ENCODE results near the gene EFCAB5. TPM values are rescaled to one million over a fixed set of nuclear protein-coding genes. Genes with fewer than 3 reads are reported as not detected.

Gene EFCAB5
- total RNA-seq, 2 experiments from 2014 or later = 0.25 to 0.53 TPM

- H3K4me3 ChIP-seq (ENCODE audit: low read length) = no peak overlapping the region
- H3K27me3 ChIP-seq (ENCODE audit: control insufficient read depth in 1 of 2, insufficient read depth in 2 of 2, low read length in 2 of 2) = peaks cover 3 to 4% of the 10 kb centered on the region in 2 experiments
- intact Hi-C loops (cut with DNase I, micrococcal nuclease) = loop anchor here (2.0 to 10.0 kb wide), 5 partner anchors 67 to 511 kb away; partner anchors contain the start of gene SSH2 (in 1 of the 2)
- H3K27ac ChIP-seq (ENCODE audit: low read depth in 1 of 2, low read length in 2 of 2) = no peak overlapping the region
- ATAC-seq (ENCODE audit: poor library complexity) (peak; percentile 51), DNase-seq (peak in 11 of 14 experiments; percentile 5 to 74 (median 24))
- Mint-ChIP-seq H3K4me1 (ENCODE audit: low read depth) (peaks cover 6% of the 10 kb centered on the region), H3K27ac (no peak overlapping the region), H3K36me3 (ENCODE audit: low read depth) (no peaks in the 10 kb centered on the region), H3K4me3 (no peak overlapping the region), H3K9me3 (no peaks in the 10 kb centered on the region), H3K27me3 (peaks cover 26% of the 10 kb centered on the region)
- POLR2A ChIA-PET = no interaction called here
- H3K9me3 ChIP-seq (ENCODE audit: control insufficient read depth in 1 of 2, insufficient read depth in 1 of 2, low read length in 2 of 2) = no peaks in the 10 kb centered on the region
- H3K36me3 ChIP-seq (ENCODE audit: insufficient read depth, low read length) = no peaks in the 10 kb centered on the region
- peak; percentile 85 for TF ChIP-seq CTCF (IDR thresholded peaks at IDR 0.05)
- H3K4me1 ChIP-seq (ENCODE audit: insufficient read depth, low read length) = peaks cover 6% of the 10 kb centered on the region
- CTCF ChIA-PET = interaction anchor here (0.6 to 2.9 kb wide), 10 partner anchors 10 to 454 kb away, joined by 3 to 21 read pairs (median 4); partner anchors contain the start of gene SSH2
Observed at GRCh38 chr17:30093463-30094147, 152.2 kb downstream of the EFCAB5 start.

- Histone ChIP-seq H3K4me1 (ENCODE audit: insufficient read depth, low read length) (peaks cover 6% of the 10 kb centered on the region), H3K36me3 (ENCODE audit: insufficient read depth, low read length) (no peaks in the 10 kb centered on the region), H3K9me3 (ENCODE audit: control insufficient read depth in 1 of 2, insufficient read depth in 1 of 2, low read length in 2 of 2) (no peaks in the 10 kb centered on the region), H3K4me3 (ENCODE audit: low read length) (no peak overlapping the region), H3K27me3 (ENCODE audit: control insufficient read depth in 1 of 2, insufficient read depth in 2 of 2, low read length in 2 of 2) (peaks cover 0 to 4% of the 10 kb centered on the region in 2 experiments), H3K27ac (ENCODE audit: low read depth in 1 of 2, low read length in 2 of 2) (no peak overlapping the region)
- H3K4me1 Mint-ChIP-seq (ENCODE audit: low read depth) = peaks cover 6% of the 10 kb centered on the region
- H3K4me3 Mint-ChIP-seq = no peak overlapping the region
- ATAC-seq (ENCODE audit: poor library complexity) (peak; percentile 39), DNase-seq (peak in 2 of 14 experiments; percentile 39 to 40)
- H3K9me3 Mint-ChIP-seq = no peaks in the 10 kb centered on the region
- H3K27me3 Mint-ChIP-seq = peaks cover 25% of the 10 kb centered on the region
- CTCF ChIA-PET = interaction anchor here (1.1 to 1.9 kb wide), 2 partner anchors 9 to 98 kb away, joined by 3 to 7 read pairs; no protein-coding TSS in a partner anchor
- TF ChIP-seq CTCF (IDR thresholded peaks at IDR 0.05) = peak; percentile 55
- H3K36me3 Mint-ChIP-seq (ENCODE audit: low read depth) = no peaks in the 10 kb centered on the region
- POLR2A ChIA-PET = no interaction called here
- H3K27ac Mint-ChIP-seq = no peak overlapping the region
- intact Hi-C loops (cut with DNase I, micrococcal nuclease) = loop anchor here (1.0 to 10.0 kb wide), 3 partner anchors 289 to 515 kb away; no protein-coding TSS in a partner anchor
Observed at GRCh38 chr17:30095507-30096244, 154.2 kb downstream of the EFCAB5 start.

GRCh38 chr17:30101686-30102390, 160.4 kb downstream of the EFCAB5 start:
- H3K27me3 Mint-ChIP-seq = peaks cover 8% of the 10 kb centered on the region
- no peaks in the 10 kb centered on the region for H3K36me3 ChIP-seq (ENCODE audit: insufficient read depth, low read length)
- CTCF ChIA-PET = interaction anchor here (0.6 kb wide), 1 partner anchor 75 kb away, joined by 3 read pairs; no protein-coding TSS in a partner anchor
- H3K4me1 Mint-ChIP-seq (ENCODE audit: low read depth) = peaks cover 4% of the 10 kb centered on the region
- intact Hi-C loops (cut with DNase I, micrococcal nuclease) = loop anchor here in 1 of 2 experiments (5.0 to 10.0 kb wide), 2 partner anchors 175 to 613 kb away; no protein-coding TSS in a partner anchor
- POLR2A ChIA-PET = no interaction called here
- H3K27ac Mint-ChIP-seq = no peak overlapping the region
- no peak overlapping the region for H3K4me3 ChIP-seq (ENCODE audit: low read length)
- peaks cover 11% of the 10 kb centered on the region for H3K4me1 ChIP-seq (ENCODE audit: insufficient read depth, low read length)
- DNase-seq (no peak), ATAC-seq (ENCODE audit: poor library complexity) (no peak)
- H3K27ac ChIP-seq (ENCODE audit: low read depth in 1 of 2, low read length in 2 of 2) = no peak overlapping the region
- no peak overlapping the region for H3K4me3 Mint-ChIP-seq
- no peaks in the 10 kb centered on the region for H3K27me3 ChIP-seq (ENCODE audit: control insufficient read depth in 1 of 2, insufficient read depth in 2 of 2, low read length in 2 of 2)
- TF ChIP-seq CTCF (IDR thresholded peaks at IDR 0.05) = no peak
- H3K9me3 Mint-ChIP-seq = no peaks in the 10 kb centered on the region
- H3K36me3 Mint-ChIP-seq (ENCODE audit: low read depth) = no peaks in the 10 kb centered on the region
- no peaks in the 10 kb centered on the region for H3K9me3 ChIP-seq (ENCODE audit: control insufficient read depth in 1 of 2, insufficient read depth in 1 of 2, low read length in 2 of 2)
